ENCODE data around the gene MAGEB1.

MAGEB1 gene, protein sequence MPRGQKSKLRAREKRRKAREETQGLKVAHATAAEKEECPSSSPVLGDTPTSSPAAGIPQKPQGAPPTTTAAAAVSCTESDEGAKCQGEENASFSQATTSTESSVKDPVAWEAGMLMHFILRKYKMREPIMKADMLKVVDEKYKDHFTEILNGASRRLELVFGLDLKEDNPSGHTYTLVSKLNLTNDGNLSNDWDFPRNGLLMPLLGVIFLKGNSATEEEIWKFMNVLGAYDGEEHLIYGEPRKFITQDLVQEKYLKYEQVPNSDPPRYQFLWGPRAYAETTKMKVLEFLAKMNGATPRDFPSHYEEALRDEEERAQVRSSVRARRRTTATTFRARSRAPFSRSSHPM

GRCh38 chrX:30246769-30247489, at the start of gene MAGEB1:
Gene MAGEB1 (plus strand): TSS chrX:30247146. CDS start chrX:30250494, 3,348 bp downstream.
- DNase-seq (ENCODE audit: low spot score) = no peak

- no peak for DNase-seq (ENCODE audit: low spot score)
These were observed 34.8 kb upstream of the MAGEB1 start for GRCh38 chrX:30212172-30212571.

GRCh38 chrX:30215357-30215843, 31.5 kb upstream of the MAGEB1 start, which contains the start of gene MAGEB2:
Gene MAGEB2 (plus strand): TSS chrX:30215563. CDS start chrX:30218581, 3,018 bp downstream.
- DNase-seq (ENCODE audit: low spot score) = no peak

- no peak for DNase-seq (ENCODE audit: low spot score)
These were observed 29.5 kb upstream of the MAGEB1 start for GRCh38 chrX:30217465-30217864.

- DNase-seq (ENCODE audit: low spot score) = no peak
These were observed 27.6 kb upstream of the MAGEB1 start for GRCh38 chrX:30219372-30219771.

DNA sequence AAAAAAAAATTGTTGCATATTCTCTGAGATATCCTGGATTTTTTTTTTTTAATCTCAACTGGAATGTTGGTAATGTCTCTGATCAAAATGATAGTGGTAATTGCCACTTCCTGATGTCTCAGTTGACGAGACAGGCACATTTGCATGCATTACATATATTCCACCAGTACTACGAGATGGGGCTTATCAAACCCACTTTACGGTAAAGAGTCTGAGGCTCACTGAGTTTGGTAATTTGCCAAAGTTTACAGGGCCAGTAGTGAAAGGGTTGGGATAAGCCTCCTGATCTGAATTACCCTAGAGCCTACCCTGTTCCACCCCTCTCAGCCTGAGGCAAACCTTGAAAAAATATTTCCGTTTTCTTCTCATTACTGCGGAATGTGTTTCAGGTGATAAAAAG, 26.3 kb upstream of the MAGEB1 start:
- no peak for DNase-seq (ENCODE audit: low spot score)

GRCh38 chrX:30224536-30224935, 22.4 kb upstream of the MAGEB1 start:
- DNase-seq (ENCODE audit: low spot score) = no peak

DNA sequence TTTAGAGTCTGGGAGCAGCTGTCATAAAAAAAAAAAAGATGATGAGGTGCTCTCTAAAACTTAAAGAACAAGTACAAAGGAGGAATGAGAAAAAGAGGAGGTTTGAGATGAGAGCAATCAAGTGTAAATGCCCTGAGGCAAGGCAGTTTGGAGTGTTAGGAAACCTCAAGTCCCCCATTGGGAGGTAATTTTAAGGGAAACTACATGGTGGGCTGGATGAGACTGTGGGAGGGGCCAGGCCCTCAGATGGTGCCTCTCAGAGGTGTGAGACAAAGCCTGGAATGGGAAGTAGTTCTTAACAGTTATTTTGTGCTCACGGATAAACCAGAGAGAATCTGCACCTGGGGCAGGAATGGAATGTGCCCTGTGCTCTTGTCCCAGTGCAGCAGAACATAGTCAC, 18.4 kb upstream of the MAGEB1 start:
- no peak for DNase-seq (ENCODE audit: low spot score)

DNA sequence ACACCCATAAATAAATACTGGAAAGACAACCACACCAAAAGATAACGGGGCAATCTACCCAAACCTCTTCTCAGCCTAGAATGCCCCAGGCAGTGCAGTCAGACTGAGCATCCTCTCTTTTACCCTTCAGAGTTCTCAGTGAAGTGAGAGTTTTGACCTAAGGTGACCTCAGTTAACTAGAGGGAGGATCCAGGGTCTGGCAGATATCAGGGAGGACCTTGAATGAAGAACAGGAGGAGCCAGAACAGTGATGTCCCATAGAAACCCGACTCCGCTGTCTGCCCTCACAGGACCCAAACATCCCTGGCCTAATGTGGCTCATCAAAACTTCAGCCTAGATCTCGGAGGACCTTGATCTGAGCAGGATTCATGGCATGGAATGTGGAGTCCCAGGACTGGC, 16.6 kb upstream of the MAGEB1 start, which contains the start of gene MAGEB3:
MAGEB3 (plus strand) TSS at position 263 of the 400 bp plus-strand sequence. CDS start 5,268 bp downstream, outside the sequence.
- no peak for DNase-seq (ENCODE audit: low spot score)

DNA sequence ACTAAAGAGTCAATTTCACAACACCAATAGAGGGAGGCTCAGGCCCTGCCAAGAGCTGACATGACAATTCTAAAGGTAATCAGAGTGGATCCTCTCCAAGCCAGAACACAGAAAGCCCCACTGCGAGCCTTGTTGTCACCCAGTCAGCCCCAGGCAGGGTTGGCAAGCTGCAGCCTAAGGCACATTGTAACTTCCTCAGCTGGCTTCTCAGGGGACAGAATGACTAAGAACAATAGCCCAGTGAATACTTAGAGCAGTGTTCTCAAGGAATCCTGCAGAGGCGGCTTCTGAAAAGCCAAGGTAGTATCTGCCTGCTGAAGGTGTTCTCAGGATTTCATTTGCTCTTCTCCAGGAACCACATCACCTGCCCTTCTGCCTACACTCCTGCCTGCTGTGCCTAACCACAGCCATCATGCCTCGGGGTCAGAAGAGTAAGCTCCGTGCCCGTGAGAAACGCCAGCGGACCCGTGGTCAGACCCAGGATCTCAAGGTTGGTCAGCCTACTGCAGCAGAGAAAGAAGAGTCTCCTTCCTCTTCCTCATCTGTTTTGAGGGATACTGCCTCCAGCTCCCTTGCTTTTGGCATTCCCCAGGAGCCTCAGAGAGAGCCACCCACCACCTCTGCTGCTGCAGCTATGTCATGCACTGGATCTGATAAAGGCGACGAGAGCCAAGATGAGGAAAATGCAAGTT, 5.1 kb upstream of the MAGEB1 start, which contains the start of gene MAGEB4:
MAGEB4 (plus strand) TSS at position 277 of the 692 bp plus-strand sequence; CDS start at position 413, 136 bp downstream.
- DNase-seq (ENCODE audit: low spot score) = no peak

DNA sequence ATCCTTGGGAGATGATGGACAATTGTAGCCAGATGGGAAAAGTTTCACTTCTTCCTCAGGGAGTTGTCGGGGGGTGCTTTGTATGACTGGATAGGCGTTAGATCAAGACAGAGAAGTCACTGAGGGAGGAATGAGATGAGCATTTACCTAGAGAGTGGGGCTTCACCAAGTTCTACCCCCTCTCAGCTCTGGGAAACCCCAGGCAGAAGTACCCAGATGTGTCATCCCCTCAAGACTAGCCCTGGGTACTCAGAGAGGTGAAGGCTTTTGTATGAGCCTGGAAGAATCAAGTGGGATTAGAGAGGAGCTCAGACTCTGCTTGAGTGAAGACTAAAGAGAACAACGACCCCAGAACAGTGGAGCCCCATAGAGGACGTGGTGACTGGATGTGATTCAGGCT, 1.9 kb downstream of the MAGEB1 start:
- no peak for DNase-seq (ENCODE audit: low spot score)

DNA sequence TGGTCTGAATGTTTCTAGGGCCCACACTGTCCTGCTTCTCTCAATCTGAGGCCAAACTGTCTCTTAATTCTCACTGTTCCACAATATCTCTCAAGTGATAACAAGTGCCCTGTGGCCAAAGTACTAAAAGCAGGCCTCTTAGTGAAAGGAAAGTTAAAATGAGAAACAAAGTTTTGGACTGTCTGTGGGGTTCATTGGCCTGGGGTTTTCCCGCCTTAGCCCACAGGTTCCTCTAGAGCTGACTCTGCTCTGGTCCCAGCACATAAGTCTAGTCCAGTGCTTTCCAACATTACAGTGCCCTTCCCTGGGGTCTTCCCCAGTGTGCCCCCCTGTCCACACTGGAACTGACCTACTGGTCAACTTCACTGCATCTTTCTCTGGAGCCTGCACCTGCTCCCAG, 6.3 kb downstream of the MAGEB1 start:
- no peak for DNase-seq (ENCODE audit: low spot score)

- DNase-seq (ENCODE audit: low spot score) = no peak
These were observed 13.0 kb downstream of the MAGEB1 start for GRCh38 chrX:30259927-30260326.

DNA sequence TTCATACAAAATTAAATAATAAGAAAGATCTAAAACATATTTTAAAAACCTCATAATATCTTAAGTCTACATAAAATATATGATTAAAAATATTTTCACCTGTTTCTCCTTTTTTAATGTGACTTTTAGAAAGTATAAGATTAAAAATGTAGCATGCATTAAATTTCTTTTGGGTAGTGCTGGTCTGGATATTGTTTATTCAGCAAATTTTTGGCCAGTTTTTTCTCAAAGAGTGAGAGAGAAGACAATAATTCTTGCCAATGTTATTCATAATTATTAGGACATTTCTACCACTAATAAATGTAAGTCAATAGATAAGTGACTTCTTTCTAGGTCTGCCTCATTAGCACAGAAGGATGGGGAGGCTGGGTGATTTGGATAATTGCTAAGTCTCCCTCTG, 14.1 kb downstream of the MAGEB1 start:
- DNase-seq (ENCODE audit: low spot score) = no peak

- no peak for DNase-seq (ENCODE audit: low spot score)
These were observed 15.8 kb downstream of the MAGEB1 start for GRCh38 chrX:30262763-30263162.

DNA sequence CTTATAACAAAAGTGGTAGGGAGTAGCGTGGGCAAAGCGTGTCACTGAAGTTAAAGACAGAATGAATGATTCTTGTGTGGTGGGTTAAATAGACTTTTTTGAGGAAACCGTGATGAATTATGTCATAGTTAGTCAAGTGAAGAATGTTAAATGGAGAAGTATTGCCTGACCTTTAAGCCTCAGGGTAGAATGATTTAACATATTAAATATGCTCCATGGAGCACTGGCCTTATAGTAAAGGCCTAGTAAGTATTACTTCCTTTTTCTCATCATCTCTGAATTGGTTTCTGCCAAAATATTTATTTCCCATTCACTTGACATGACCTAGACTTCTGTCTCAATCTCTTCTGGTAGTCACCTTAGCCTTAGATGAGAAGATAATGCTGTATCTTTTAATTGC, 23.7 kb downstream of the MAGEB1 start:
- DNase-seq (ENCODE audit: low spot score) = no peak

DNA sequence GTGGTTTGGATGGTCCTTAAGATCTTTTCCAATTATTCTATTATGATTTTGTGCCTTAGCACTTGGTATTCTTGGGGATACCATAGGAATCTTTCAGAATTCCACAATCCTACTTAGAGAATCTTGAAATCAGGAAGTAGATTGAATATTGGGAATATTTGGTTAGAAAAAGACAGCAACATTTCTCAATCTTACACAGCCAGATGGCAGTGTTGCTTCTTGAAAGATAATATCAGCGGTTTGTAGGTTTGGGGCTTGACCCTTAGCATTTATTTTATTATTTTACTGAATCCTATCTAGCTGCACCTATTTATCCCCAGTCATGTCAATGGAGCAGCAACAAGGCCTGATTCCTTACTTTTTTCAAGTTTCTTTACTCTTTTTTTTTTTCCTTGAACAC, 28.6 kb downstream of the MAGEB1 start:
- DNase-seq (ENCODE audit: low spot score) = peak; percentile 4

- no peak for DNase-seq (ENCODE audit: low spot score)
These were observed 31.4 kb downstream of the MAGEB1 start for GRCh38 chrX:30278365-30278764.

DNA sequence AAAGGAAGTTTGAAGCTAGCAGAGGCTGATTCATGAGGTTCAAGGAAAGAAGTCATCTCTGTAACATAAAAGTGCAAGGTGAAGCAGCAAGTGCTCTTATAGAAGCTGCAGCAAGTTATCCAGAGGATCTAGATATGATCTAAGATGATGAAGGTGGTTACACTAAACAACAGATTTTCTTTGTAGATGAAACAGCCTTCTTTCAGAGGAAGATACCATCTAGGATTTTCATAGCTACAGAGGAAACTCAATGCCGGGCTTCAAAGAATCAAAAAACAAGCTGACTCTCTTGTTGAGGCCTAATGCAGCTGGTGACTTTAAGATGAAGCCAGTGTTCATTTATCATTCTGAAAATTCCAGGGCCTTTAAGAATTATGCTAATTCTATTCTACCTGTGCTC, 33.5 kb downstream of the MAGEB1 start:
- no peak for DNase-seq (ENCODE audit: low spot score)

DNA sequence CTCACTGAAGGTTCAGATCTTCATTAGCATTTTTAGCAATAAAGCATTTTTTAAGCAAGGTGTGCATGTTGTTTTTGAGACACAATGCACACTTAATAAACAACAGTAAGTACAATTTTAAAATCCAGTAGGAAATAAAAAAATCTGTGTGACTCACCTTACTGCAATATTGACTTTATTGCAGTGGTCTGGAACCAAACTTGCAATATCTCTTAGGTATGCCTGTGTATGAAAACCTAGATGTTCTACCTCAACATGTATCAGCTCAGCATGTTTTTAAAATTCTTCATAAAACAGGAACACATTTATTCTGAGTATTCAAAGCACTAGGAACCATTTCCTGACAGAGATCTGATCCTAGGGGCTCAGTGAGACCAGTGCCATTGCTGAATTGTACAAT, 35.6 kb downstream of the MAGEB1 start:
- no peak for DNase-seq (ENCODE audit: low spot score)

GRCh38 chrX:30283456-30284200, 36.7 kb downstream of the MAGEB1 start:
- peak; percentile 44 for DNase-seq (ENCODE audit: low spot score)
